HG02678 (cell line): ENCODE results near the gene PAPSS1.
"Not testable (repeated sequence)": the region's sequence is repeated elsewhere in the genome, so short reads cannot be mapped to it uniquely, and the experiment has no call there.

Experiments
- ATAC-seq: cut with Tn5 transposase; IDR thresholded peaks from one replicate; pipeline ENCODE4 v1.9.1; 2021; ENCODE audit warnings: mild to moderate bottlenecking, moderate library complexity; ENCODE audit not compliant: unreplicated experiment

The PAPSS1 gene

GRCh38 chr4:107691378-107691777 lies 28.7 kb downstream of the PAPSS1 start:
- no peak for ATAC-seq

- no peak for ATAC-seq
These were observed 30.0 kb downstream of the PAPSS1 start for GRCh38 chr4:107689912-107690587.

- ATAC-seq: no peak
These were observed 31.6 kb downstream of the PAPSS1 start for GRCh38 chr4:107688421-107688820.

- ATAC-seq: no peak
These were observed 34.3 kb downstream of the PAPSS1 start for GRCh38 chr4:107685740-107686139.

GRCh38 chr4:107683873-107684272 lies 36.2 kb downstream of the PAPSS1 start:
- no peak for ATAC-seq

GRCh38 chr4:107682306-107682705 lies 37.7 kb downstream of the PAPSS1 start:
- no peak for ATAC-seq

- no peak for ATAC-seq
These were observed 51.0 kb downstream of the PAPSS1 start for GRCh38 chr4:107669068-107669467.

GRCh38 chr4:107666134-107666533 lies 53.9 kb downstream of the PAPSS1 start:
- no peak for ATAC-seq

- no peak for ATAC-seq
These were observed 55.0 kb downstream of the PAPSS1 start for GRCh38 chr4:107665001-107665400.

GRCh38 chr4:107658400-107659336 lies 61.4 kb downstream of the PAPSS1 start:
- ATAC-seq: no peak

GRCh38 chr4:107655289-107655688 lies 64.7 kb downstream of the PAPSS1 start:
- no peak for ATAC-seq

- no peak for ATAC-seq
These were observed 65.3 kb downstream of the PAPSS1 start for GRCh38 chr4:107654694-107655093.

GRCh38 chr4:107651408-107651807 lies 68.6 kb downstream of the PAPSS1 start:
- not testable (repeated sequence) for ATAC-seq

GRCh38 chr4:107650251-107650650 lies 69.8 kb downstream of the PAPSS1 start:
- no peak for ATAC-seq

GRCh38 chr4:107648178-107648991 lies 71.6 kb downstream of the PAPSS1 start:
- ATAC-seq: no peak

GRCh38 chr4:107647591-107647990 lies 72.4 kb downstream of the PAPSS1 start:
- ATAC-seq: no peak

GRCh38 chr4:107645604-107646003 lies 74.4 kb downstream of the PAPSS1 start:
- ATAC-seq: no peak

- ATAC-seq: no peak
These were observed 77.0 kb downstream of the PAPSS1 start for GRCh38 chr4:107643021-107643420.

- ATAC-seq: no peak
These were observed 79.2 kb downstream of the PAPSS1 start for GRCh38 chr4:107640878-107641277.

GRCh38 chr4:107640197-107640596 lies 79.8 kb downstream of the PAPSS1 start:
- no peak for ATAC-seq

- ATAC-seq: no peak
These were observed 84.3 kb downstream of the PAPSS1 start for GRCh38 chr4:107635735-107636134.
